ENCODE data around the gene MTA1. TPM values are rescaled to one million over a fixed set of nuclear protein-coding genes. Genes with fewer than 3 reads are reported as not detected.

MTA1 gene
- polyA plus RNA-seq, 2 of the 4 experiments (the other 2 are of a cell fraction), result 46.8 to 86.7 TPM

GRCh38 chr14:105485739-105486162, 66.1 kb downstream of the MTA1 start:
- peak; percentile 65 to 84 for DNase-seq (ENCODE audit: low read depth in 1 of 2, low spot score in 1 of 2)
- WGBS (ENCODE audit: missing lambda C conversion rate), result 31% methylated on average over 11 of the region's 12 CpGs
- TF ChIP-seq CTCF (IDR thresholded peaks at IDR 0.05) (peak; percentile 40; the same call in 2 of the 3 replicates), JUN (IDR thresholded peaks at IDR 0.05) (no peak), GATA3 (IDR thresholded peaks at IDR 0.05; ENCODE audit: borderline replicate concordance) (peak; percentile 99), MAZ (IDR thresholded peaks at IDR 0.05; ENCODE audit: borderline replicate concordance, low read depth, low read length) (0 out of 2 replicates have a peak, but pooled peaks have one; percentile 19), SMC3 (IDR thresholded peaks at IDR 0.05) (peak; percentile 14; the same call in 1 of the 3 replicates), FOSL2 (IDR thresholded peaks at IDR 0.05) (no peak), FOSL2 (CRISPR knock-in tag; IDR thresholded peaks at IDR 0.05) (no peak), TP53 (CRISPR knock-in tag; IDR thresholded peaks at IDR 0.05) (no peak), MAX (IDR thresholded peaks at IDR 0.05) (peak; percentile 56), BCL3 (IDR thresholded peaks at IDR 0.05) (no peak), HOXB13 (CRISPR knock-in tag; IDR thresholded peaks at IDR 0.05; ENCODE audit: low read depth) (0 out of 2 replicates have a peak, but pooled peaks have one; percentile 32), RAD21 (conservative IDR thresholded peaks at IDR 0.05 in 1 of 2, IDR thresholded peaks at IDR 0.05 in 1 of 2) (peak; percentile 38 to 62), RNF2 (IDR thresholded peaks at IDR 0.05; ENCODE audit: borderline replicate concordance, low read depth) (no peak)
- ChIA-PET POLR2A (interaction anchor here (1.4 kb wide), 1 partner anchor 43 kb away, joined by 3 read pairs; no protein-coding TSS in a partner anchor), CTCF (interaction anchor here (0.7 to 1.6 kb wide), 10 partner anchors 16 to 395 kb away, joined by 3 to 7 read pairs (median 4); no protein-coding TSS in a partner anchor)
- Histone ChIP-seq H3K4me2 (peak overlapping the region; percentile 92), H3K4me1 (peaks cover 72% of the 10 kb centered on the region), H3K9me3 (no peaks in the 10 kb centered on the region), H3K4me3 (no peak overlapping the region), H3K27ac (peak overlapping the region; percentile 46 to 99)
- ATAC-seq, result peak; percentile 0 to 14; a peak in 3 of 6 replicates
- no peak for FAIRE-seq

- Histone ChIP-seq H3K4me1 (peaks cover 68% of the 10 kb centered on the region), H3K4me3 (peak within 1 kb of the TSS; percentile 59), H3K27ac (peak within 1 kb of the TSS; percentile 84 to 99), H3K9me3 (no peaks in the 10 kb centered on the region), H3K4me2 (peak within 1 kb of the TSS; percentile 92)
- ChIA-PET CTCF (interaction anchor here (0.7 to 1.6 kb wide), 8 partner anchors 16 to 396 kb away, joined by 3 to 7 read pairs (median 4); no protein-coding TSS in a partner anchor), POLR2A (interaction anchor here (1.4 kb wide), 1 partner anchor 42 kb away, joined by 3 read pairs; no protein-coding TSS in a partner anchor)
- TF ChIP-seq EHF (CRISPR knock-in tag; IDR thresholded peaks at IDR 0.05) (no peak), RARB (CRISPR knock-in tag; IDR thresholded peaks at IDR 0.05) (no peak), TP53 (CRISPR knock-in tag; IDR thresholded peaks at IDR 0.05) (no peak), TFCP2L1 (CRISPR knock-in tag; IDR thresholded peaks at IDR 0.05) (no peak), MAX (IDR thresholded peaks at IDR 0.05) (no peak), ZSCAN20 (CRISPR knock-in tag; IDR thresholded peaks at IDR 0.05) (no peak), EP300 (IDR thresholded peaks at IDR 0.05) (no peak), EHMT2 (IDR thresholded peaks at IDR 0.05; ENCODE audit: low read depth) (no peak)
- 57% methylated on average over 35 of the region's 56 CpGs for WGBS (ENCODE audit: missing lambda C conversion rate)
- no peak for FAIRE-seq
- DNase-seq (ENCODE audit: low read depth in 1 of 2, low spot score in 1 of 2), result no peak
- ATAC-seq, result no peak
Observed at GRCh38 chr14:105486163-105486973, 66.7 kb downstream of the MTA1 start, which contains the start of gene CRIP1. TSS of gene CRIP1 (plus strand) at chr14:105486886. CDS start at chr14:105487260, 374 bp downstream.
